Measurements from ENCODE around the gene CCDC83. TPM values are rescaled to one million over a fixed set of nuclear protein-coding genes. Genes with fewer than 3 reads are reported as not detected.
"Not testable (repeated sequence)": the region's sequence is repeated elsewhere in the genome, so short reads cannot be mapped to it uniquely, and the experiment has no call there.

CCDC83 gene
- total RNA-seq, 1 donor from 2014 or later = not detected

DNA sequence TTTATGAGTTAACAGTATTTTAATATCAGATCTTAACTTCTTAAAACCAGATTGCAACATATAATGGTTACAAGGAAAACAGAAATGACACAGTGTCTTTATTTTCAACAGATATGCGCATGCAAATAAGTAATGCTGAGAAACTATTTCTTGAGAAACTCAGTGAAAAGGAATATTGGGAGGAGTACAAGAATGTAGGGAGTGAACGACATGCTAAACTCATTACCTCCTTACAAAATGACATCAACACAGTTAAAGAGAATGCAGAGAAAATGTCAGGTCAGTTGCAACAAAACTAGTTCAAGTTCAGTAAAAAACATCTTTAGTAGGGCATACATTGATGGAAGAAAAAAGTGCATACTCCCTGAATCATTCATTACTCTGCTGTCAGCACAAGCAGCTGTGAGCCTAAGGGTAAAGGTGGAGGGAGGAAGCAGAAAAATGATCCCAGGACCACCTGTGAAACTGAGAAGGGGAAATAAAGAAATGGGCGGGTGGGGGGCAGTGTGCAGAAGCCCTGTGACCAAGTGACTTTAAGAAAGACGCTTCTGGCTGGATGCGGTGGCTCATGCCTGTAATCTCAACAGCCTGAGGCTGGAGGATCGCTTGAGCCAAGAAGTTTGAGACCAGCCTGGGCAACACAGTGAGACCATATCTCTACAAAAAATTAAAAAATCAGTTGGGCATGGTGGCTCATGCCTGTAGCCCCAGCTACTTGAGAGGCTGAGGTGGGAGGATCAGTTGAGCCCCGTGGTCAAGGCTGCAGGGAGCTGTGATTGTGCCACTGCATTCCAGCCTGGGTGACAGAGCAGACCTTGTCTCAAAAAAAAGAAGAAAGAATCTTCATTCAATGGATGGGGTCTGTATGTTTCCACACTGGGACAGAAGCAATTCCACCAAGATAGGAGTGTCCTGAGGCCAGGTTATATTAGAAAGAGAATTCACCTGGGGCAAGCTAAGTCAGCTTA lies 31.2 kb downstream of the CCDC83 start:
- no peak for DNase-seq (ENCODE audit: low spot score)

DNA sequence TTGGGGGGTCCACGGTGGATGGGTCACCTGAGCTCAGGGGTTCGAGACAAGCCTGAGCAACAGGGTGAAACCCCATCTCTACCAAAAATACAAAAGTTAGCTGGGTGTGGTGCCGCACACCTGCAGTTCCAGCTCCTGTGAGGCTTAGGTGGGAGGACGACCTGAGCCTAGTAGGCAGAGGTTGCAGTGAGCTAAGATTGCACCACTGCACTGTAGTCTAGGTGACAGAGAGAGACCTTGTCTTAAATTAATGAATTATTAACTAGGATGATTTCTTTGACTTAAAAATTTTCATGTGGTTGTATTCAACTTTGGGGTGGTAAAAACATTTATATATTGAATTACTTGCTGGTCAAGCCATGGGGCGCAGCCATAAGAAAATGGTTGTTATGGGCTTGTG lies 33.9 kb downstream of the CCDC83 start:
- DNase-seq (ENCODE audit: low spot score) = no peak

GRCh38 chr11:85889676-85890579 lies 34.7 kb downstream of the CCDC83 start:
- no peak for DNase-seq (ENCODE audit: low spot score)

- no peak for DNase-seq (ENCODE audit: low spot score)
These were observed 38.2 kb downstream of the CCDC83 start for GRCh38 chr11:85893395-85893794.

- DNase-seq (ENCODE audit: low spot score) = no peak
These were observed 41.7 kb downstream of the CCDC83 start for GRCh38 chr11:85896876-85897275.

DNA sequence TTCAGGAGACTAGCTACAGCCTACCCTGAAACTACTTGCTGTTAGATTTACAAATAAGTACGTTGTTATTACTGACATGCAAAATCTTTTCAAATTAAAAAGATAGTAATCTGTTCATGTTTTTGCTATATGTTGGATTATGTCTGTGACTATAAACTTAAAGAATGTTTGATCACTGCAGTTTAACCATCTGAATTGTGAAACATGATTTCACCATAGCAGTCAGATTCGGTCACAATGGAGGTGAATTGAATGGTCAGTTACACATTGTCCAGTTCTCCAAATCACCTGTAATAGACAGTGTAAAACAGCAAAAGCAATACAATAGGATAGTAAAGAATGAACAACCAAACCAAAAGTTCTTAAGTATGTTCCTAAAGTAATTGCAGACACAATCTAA lies 43.3 kb downstream of the CCDC83 start:
- no peak for DNase-seq (ENCODE audit: low spot score)

GRCh38 chr11:85902353-85902752 lies 47.2 kb downstream of the CCDC83 start:
- DNase-seq (ENCODE audit: low spot score) = no peak

- no peak for DNase-seq (ENCODE audit: low spot score)
These were observed 48.2 kb downstream of the CCDC83 start for GRCh38 chr11:85903406-85903805.

DNA sequence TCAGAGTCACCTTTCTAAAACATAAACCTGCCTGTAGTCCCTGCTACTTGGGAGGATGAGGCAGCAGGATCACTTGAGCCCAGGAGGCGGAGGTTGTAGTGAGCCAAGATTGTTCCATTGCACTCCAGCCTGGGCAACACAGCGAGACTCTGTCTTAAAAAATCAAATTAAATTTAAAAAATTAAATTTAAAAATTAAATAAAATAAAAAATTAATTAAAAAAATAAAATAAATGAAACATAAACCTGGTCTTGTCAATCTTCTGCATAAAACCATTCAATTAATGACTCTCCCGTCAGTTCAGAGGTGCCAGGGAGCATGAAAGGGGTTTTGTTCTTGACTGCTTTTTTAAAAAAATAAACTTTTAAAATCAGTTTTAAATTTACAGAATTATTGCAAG lies 48.6 kb downstream of the CCDC83 start:
- no peak for DNase-seq (ENCODE audit: low spot score)

GRCh38 chr11:85912414-85912813 lies 57.2 kb downstream of the CCDC83 start:
- DNase-seq (ENCODE audit: low spot score) = no peak

- DNase-seq (ENCODE audit: low spot score) = no peak
These were observed 58.3 kb downstream of the CCDC83 start for GRCh38 chr11:85913513-85913912.

GRCh38 chr11:85914425-85914824 lies 59.2 kb downstream of the CCDC83 start:
- no peak for DNase-seq (ENCODE audit: low spot score)

DNA sequence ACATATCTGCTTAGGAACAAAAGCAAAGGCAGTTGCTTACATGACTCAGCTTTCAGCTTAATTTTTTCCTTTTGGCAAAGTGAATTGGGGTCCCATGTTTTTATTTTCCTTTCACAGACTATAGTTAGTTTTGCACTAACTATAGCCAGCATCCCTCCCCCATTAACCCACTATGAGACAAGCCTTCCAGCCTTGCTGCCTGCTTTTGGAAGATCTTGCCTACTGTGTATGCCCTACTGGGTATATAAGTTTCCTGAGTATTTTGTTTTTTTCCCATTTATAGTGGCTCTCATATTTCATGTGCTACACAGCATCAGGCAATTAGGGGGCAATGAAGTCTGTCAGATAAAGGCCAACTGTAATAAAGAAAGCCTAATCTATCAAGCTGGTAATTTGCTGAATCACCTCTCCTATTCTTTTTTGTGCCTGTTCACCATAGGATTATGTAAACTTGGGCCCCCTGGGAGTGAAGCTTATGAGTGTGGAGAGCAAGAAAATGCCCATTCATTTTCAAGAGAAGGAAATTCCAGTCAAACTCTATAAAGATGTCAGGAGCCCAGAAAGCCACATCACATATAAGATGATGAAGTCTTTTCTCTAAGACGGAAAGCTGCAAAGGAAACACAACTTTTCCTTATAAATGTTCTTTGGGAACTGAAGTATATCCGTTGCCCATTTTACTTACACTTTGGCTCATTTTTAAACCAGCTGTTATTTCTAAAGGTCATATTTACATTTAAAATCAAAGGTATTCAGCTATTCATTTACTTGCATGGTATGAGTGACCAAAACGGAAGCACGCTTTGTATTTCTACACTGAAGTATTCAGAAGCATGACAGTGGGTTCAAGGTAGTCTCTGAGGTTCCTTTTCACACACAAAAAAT lies 64.0 kb downstream of the CCDC83 start:
- DNase-seq (ENCODE audit: low spot score) = no peak

DNA sequence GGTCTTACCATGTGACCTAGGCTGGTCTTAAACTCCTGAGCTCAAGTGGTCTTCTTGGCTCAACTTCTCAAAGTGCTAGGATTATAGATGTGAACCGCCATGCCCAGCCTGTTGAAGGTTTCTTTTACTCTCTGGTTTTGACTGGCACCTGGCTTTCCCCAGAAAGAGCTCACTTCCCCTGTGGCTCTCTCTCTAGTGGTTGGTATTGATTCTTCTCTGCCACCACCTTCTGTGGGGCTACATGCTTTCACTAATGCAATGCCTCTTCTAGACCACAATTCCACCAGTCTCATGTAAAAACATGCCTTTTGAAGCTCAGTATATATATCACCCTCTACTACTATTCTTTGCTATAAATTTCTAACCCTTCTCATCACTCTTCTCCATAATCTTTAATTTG lies 67.2 kb downstream of the CCDC83 start:
- DNase-seq (ENCODE audit: low spot score) = no peak

DNA sequence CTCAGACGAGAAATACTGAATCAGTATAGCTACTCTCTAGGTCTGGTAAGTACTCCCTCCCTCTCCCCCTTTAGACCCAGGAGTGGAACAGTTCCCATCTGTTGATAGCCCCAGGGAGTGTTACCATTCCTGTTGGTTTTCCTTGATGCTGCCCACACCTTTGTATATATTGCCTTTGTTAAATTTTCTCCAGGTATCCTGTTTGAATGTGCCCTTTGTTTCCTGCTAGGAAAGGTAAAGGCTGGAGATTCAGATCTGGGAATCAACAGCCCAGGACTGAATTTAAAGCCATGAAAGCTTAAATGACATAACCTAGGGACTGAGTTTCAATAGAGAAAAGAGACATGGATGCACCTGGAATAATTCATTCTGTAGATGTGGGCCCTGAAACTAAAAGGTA lies 68.3 kb downstream of the CCDC83 start:
- DNase-seq (ENCODE audit: low spot score) = no peak

GRCh38 chr11:85926653-85927214 lies 71.6 kb downstream of the CCDC83 start:
- DNase-seq (ENCODE audit: low spot score) = not testable (repeated sequence)

- no peak for DNase-seq (ENCODE audit: low spot score)
These were observed 75.7 kb downstream of the CCDC83 start for GRCh38 chr11:85930879-85931366.

DNA sequence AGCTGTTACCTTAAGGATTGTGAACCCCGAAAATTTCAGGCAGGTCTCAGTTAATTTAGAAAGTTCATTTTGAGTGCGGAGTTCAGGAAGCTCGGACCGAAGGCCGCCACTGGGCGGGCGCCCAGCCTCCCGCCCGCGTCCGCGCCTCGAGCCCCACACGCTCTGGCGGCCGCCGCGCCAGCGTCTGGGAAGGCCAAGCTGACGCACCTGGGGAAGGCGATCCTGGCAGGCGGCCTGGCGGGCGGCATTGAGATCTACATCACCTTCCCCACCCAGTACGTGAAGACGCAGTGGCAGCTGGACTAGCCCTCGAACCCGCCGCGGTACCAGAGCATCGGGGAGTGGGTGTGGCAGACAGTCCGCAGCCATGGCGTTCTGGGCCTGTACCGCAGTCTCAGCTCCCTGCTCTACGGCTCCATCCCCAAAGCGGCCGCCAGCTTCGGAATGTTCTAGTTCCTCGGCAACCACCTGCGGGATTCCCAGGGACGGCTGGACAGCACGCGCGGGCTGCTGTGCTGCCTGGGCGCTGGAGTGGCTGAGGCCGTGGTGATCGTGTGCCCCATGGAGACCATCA lies 79.5 kb downstream of the CCDC83 start:
- no peak for DNase-seq (ENCODE audit: low spot score)

- no peak for DNase-seq (ENCODE audit: low spot score)
These were observed 80.6 kb downstream of the CCDC83 start for GRCh38 chr11:85935751-85936150.

DNA sequence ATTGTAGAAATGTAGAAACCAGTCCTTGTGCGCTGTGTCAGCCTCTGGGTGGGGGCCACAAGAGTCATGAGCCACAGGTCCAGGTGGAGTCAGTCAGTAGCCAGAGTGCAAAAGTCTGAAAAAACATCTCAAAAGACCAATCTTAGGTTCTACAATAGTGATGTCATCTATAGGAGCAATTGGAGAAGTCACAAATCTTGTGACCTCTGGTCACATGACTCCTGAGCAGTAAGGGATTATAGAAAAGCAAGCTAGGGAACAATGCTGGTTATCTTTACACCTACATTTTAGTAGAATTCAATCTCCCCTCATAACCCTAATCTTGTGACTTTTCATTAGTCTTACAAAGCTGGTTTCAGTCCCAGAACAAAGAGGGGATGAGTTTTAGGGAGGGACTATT lies 82.7 kb downstream of the CCDC83 start:
- no peak for DNase-seq (ENCODE audit: low spot score)

All from ureter (tissue), 1 donor.